ENCODE results near the gene CD93.

DNA sequence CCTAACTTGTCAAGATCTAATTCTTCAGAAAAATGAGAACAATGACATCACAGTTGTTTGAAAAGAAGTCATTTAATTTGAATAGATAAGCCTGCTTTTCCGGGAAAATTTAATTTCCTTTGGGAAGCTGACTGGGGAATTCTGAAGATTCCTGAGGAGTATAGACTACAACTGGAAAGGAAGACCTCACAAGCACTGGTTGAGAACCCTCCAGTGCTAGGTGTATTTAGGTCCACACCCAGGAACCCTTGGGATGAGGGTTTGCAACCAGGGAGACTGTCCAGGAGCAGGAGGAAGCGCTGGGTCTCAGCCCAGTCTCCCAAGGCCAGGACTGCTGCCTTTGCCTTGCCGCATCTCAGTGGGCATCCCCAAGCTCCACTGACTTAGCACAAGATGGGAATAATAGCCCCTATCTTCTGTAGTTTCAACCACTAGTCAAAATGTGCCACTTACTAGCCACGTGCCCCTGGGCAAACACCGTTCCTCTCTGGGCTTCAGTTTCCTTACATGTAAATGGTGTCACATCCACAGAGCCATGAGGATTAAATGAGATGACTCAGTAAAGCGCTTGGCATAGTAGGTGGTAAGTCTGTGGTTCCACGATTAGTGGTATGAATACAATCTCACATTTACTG is 6.9 kb upstream of the CD93 start:
- no peak for TF ChIP-seq POLR2AphosphoS5 (IDR thresholded peaks at IDR 0.05)
- TF ChIP-seq, protein P1, sequence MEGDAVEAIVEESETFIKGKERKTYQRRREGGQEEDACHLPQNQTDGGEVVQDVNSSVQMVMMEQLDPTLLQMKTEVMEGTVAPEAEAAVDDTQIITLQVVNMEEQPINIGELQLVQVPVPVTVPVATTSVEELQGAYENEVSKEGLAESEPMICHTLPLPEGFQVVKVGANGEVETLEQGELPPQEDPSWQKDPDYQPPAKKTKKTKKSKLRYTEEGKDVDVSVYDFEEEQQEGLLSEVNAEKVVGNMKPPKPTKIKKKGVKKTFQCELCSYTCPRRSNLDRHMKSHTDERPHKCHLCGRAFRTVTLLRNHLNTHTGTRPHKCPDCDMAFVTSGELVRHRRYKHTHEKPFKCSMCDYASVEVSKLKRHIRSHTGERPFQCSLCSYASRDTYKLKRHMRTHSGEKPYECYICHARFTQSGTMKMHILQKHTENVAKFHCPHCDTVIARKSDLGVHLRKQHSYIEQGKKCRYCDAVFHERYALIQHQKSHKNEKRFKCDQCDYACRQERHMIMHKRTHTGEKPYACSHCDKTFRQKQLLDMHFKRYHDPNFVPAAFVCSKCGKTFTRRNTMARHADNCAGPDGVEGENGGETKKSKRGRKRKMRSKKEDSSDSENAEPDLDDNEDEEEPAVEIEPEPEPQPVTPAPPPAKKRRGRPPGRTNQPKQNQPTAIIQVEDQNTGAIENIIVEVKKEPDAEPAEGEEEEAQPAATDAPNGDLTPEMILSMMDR (IDR thresholded peaks at IDR 0.05), result no peak
- no peak for TF ChIP-seq POLR2A (IDR thresholded peaks at IDR 0.05)
- no peak for TF ChIP-seq EP300 (IDR thresholded peaks at IDR 0.05)

Data from upper lobe of left lung (tissue), 4 donors.